Activated CD4-positive, CD25-positive, alpha-beta regulatory T cell treated with anti-CD3 and anti-CD28 coated beads, Interleukin-2, amount 50 U/mL, for 16 hours (primary cell): Measurements from ENCODE around the gene PES1.
"Not testable (repeated sequence)": the region's sequence is repeated elsewhere in the genome, so short reads cannot be mapped to it uniquely, and the experiment has no call there.

Experiments used
- DNase-seq: peaks from one replicate; pipeline ENCODE4 v3.0.0-alpha.2; 2020; ENCODE audit warnings: low read depth, low spot score

The PES1 gene

GRCh38 chr22:30609260-30610185 lies 17.8 kb upstream of the PES1 start:
- DNase-seq = no peak

- DNase-seq = no peak
Observed at GRCh38 chr22:30607939-30608338, 16.2 kb upstream of the PES1 start.

DNA sequence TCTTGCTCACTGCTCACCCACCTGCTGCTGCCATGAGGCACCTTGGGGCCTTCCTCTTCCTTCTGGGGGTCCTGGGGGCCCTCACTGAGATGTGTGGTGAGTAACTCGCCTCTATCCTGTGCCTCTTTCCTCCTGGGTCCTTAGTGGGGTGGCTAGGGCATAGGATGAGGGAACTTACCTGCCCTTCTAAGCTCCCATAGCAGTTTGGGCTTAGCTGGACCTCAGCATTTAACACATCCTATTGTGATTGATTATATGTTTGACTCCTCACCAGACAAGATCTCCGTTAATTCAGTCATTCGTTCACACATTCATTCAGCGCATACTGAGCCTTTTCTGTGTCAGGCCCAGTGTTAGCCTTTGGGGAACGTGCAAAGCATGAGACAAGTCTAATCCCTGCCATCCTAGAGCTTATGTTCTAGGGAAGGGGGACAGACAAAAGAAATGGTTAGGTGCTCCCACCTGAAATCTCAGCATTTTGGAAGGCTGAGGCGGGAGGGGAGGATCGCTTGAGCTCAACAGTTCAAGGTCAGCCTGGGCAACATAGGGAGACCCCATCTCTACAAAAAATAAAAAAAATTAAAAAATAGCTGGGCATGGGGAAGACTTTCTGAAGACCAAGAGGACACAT lies 15.7 kb upstream of the PES1 start:
- no peak for DNase-seq

DNA sequence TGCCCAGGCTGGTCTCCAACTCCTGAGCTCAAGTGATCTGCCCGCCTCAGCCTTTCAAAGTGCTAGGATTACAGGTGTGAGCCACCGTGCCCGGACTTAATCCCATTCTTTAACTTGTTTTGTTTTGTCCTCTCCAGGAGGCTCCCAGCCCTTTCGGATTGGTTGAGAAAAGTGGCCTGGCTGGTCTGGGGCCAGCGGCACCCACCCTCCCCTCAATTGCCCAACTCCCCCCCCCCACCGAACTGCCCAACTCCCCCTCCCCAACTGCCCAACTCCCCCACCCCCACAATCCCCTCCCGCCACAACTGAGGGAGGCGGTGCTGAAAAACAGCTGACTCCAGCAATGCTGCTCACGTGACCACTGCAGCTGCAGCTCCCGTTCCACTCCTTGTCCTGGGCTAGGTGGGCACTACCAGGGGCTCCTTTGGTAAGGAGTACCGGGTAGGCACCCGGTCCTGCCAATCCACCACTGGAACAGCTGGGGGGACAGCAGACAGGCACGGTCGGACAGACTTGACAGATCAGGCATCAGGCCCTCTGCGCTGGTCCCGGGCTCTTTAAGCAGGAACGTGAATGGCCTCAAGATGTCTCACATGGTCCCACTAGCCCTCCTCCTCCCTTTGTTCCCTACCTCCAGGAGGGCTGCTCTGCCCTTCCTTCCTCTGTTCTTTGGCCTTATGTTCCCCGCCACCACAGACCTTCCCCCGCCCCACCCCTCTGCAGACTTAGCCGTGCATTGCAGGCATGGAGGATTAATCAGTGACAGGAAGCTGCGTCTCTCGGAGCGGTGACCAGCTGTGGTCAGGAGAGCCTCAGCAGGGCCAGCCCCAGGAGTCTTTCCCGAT lies 15.0 kb upstream of the PES1 start, which contains the start of gene TCN2:
TCN2 (plus strand) TSS at position 720 of the 845 bp plus-strand sequence. CDS start 158 bp downstream, outside the sequence.
- no peak for DNase-seq

DNA sequence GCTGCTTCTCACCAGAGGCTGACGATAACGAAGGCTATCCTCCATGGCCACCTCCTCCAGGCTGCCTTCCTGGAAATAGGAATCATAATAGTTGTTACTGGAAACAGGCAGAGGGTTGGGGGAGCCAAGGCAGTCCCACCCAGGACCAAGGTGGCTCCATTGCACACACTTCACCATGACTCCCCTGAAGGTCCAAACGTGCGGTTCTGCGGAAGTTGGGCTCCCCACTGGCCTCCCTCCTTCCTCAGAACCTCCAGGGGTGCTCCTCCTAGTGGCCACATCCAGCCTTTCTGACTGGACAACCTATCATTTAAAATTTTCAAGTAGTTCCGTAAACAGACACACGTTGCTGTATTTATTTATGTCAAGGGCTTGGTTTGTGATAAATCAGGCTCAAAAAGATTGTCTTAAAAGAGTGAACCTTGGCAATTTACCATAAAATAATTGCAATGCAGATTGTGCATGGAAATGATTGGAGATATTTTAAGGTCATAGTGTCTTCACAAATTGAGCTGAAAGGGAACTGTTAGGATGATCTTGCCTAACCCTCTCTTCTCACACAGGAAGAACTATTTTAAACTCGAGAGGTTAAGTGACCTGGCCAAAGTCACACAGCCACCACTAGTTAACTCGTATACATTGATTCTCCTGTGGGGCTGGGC lies 13.9 kb upstream of the PES1 start:
- DNase-seq = no peak

GRCh38 chr22:30604723-30605122 lies 13.0 kb upstream of the PES1 start:
- DNase-seq = no peak

DNA sequence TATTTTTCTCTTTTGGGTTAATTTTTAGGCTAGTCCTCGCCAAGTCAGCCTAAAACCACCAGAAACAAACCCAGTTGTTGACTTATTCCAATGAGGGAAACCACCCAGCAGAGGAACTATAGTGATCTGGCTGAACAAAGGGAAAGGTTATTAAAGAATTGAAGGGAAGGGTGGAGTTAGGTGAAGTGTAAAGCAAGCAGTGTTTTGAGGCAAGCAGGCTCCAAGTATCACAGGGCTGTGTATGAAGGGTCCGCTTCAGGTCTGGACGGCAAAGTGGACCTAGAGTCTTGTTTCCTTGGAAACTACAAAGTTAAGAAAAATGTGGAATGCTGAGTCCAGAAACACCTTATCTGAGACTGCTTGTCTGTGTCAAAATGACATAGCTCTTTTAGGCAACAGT lies 12.1 kb upstream of the PES1 start:
- no peak for DNase-seq

DNA sequence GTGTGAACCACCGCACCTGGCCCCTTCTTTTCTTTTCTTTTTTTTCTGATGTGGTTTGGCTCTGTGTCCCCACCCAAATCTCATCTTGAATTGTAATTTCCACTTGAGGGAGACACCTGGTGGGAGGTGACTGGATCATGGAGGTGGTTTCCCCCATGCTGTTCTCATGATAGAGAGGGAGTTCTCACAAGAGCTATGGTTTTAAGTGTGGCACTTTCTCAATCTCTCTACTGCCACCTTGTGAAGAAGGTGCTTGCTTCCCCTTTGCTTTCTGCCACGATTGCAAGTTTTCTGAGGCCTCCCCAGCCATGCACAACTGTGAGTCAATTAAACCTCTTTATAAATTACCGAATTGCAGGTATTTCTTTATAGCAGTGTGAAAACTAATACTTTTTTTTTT lies 10.3 kb upstream of the PES1 start:
- no peak for DNase-seq

DNA sequence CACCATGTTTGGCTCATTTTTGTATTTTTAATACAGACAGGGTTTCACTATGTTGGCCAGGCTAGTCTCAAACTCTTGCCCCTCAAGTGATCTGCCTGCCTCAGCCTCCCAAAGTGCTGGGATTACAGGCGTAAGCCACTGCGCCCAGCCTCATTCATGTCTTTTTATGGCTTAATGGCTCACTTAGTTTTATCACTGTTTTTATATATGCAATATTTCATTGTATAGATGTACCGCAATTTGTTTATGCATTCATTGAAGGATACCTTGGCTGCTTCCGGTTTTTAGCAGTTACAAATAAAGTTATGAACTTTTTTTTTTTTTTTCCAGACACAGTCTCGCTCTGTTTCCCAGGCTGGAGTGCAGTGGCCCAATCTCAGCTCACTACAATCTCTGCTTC lies 9.8 kb upstream of the PES1 start:
- DNase-seq = no peak

DNA sequence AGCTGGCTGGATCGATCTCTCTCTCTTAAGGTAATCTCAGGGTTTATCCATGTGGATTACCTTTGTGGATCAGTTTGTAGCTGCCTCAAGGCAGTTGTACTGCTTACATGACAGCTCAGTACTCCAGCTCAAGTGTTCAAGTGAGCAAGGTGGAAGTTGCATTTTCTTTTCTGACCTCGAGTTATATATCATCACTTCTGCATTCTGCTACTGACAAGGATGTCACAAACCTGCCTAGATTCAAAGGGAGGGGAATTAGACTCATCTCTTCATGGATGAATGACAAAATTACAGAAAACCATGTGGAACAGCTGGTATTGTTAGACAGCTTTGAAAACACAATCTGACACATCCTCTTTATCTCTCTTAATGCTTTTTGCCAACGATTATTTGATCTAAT lies 9.2 kb upstream of the PES1 start:
- no peak for DNase-seq

- DNase-seq = no peak
Observed at GRCh38 chr22:30598986-30599385, 7.3 kb upstream of the PES1 start.

GRCh38 chr22:30596886-30597285 lies 5.2 kb upstream of the PES1 start:
- no peak for DNase-seq

GRCh38 chr22:30596199-30596598 lies 4.5 kb upstream of the PES1 start:
- no peak for DNase-seq

- not testable (repeated sequence) for DNase-seq
Observed at GRCh38 chr22:30592360-30592713, 627 bp upstream of the PES1 start.

DNA sequence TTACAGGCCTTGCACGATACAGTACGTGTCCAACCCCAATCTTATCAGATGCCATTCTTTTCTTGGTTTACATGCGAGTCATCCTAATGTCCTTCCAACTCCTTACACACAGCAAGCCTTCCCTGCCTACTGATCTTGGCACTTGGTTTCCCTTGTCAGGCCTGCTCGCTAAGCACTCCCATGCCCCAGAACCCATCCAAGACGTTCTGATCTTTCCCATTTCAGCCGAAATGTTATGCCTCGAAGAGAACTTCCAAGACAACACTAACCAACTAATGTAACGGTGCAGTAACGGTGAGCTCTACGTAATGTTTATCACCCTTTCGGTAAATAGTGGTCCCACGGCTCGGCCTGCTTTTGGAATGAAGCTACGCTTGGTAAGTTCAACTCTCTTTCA lies 521 bp downstream of the PES1 start:
- no peak for DNase-seq

GRCh38 chr22:30586414-30586813 lies 5.3 kb downstream of the PES1 start:
- no peak for DNase-seq

- no peak for DNase-seq
Observed at GRCh38 chr22:30584441-30584840, 7.3 kb downstream of the PES1 start.

- no peak for DNase-seq
Observed at GRCh38 chr22:30582788-30583545, 8.7 kb downstream of the PES1 start.

- DNase-seq = no peak
Observed at GRCh38 chr22:30582051-30582450, 9.7 kb downstream of the PES1 start.

- no peak for DNase-seq
Observed at GRCh38 chr22:30580896-30581295, 10.8 kb downstream of the PES1 start.

DNA sequence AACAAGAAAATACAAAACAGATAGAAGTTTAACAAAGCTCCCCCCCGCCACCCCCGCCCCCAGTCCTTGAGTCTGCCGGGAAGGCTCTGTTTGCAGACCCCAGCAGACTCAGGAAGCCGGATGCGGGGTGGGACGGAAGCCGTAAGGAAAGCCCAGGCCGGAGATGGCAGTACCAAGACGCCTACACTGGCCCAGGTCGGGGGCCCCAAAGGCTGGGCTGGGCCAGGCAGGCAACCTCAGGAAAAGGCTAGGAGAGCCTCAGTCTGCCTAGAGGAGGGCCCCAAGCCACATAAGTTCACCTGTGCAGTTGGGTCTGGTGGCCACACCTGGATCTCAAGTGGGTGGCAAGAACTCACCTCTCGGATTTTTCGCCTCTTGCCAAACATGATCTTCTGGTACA lies 13.2 kb downstream of the PES1 start:
- DNase-seq = no peak
